ENCODE results near the gene C10orf62.
A peak's percentile ranks its signal among the peaks of the same experiment; 100 is the strongest.
"Not testable (repeated sequence)": the region's sequence is repeated elsewhere in the genome, so short reads cannot be mapped to it uniquely, and the experiment has no call there.

Gene C10orf62

GRCh38 chr10:97627731-97628130 is 38.2 kb downstream of the C10orf62 start:
- DNase-seq (ENCODE audit: insufficient read length, low spot score) (no peak), FAIRE-seq (no peak)
- TF ChIP-seq, protein P1, sequence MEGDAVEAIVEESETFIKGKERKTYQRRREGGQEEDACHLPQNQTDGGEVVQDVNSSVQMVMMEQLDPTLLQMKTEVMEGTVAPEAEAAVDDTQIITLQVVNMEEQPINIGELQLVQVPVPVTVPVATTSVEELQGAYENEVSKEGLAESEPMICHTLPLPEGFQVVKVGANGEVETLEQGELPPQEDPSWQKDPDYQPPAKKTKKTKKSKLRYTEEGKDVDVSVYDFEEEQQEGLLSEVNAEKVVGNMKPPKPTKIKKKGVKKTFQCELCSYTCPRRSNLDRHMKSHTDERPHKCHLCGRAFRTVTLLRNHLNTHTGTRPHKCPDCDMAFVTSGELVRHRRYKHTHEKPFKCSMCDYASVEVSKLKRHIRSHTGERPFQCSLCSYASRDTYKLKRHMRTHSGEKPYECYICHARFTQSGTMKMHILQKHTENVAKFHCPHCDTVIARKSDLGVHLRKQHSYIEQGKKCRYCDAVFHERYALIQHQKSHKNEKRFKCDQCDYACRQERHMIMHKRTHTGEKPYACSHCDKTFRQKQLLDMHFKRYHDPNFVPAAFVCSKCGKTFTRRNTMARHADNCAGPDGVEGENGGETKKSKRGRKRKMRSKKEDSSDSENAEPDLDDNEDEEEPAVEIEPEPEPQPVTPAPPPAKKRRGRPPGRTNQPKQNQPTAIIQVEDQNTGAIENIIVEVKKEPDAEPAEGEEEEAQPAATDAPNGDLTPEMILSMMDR (IDR thresholded peaks at IDR 0.05; ENCODE audit: insufficient read depth, missing control alignments) = no peak

GRCh38 chr10:97628228-97628627 is 38.7 kb downstream of the C10orf62 start:
- DNase-seq (ENCODE audit: insufficient read length, low spot score) = no peak
- no peak for FAIRE-seq
- TF ChIP-seq, protein P1 (IDR thresholded peaks at IDR 0.05; ENCODE audit: insufficient read depth, missing control alignments) = no peak

GRCh38 chr10:97629289-97629688 is 39.8 kb downstream of the C10orf62 start:
- TF ChIP-seq, protein P1 (IDR thresholded peaks at IDR 0.05; ENCODE audit: insufficient read depth, missing control alignments) = no peak
- FAIRE-seq = no peak

DNA sequence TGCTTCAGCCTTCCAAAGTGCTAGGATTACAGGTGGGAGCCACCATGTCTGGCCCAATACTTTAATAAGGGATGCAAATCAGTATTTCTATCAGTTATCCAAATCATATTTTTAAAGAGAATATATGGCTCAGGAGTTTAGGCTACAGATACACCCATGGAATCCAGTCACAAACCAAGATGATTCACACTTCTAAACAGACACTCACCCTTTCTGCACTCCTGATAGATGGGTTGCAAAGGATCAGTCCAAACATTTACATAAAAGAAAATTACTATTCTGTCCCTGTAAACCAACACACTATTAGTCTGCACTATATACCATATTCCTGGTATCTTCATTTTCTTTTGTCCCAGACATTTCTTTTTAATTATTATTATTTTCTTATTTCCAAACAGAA is 41.6 kb downstream of the C10orf62 start:
- TF ChIP-seq, protein P1 (IDR thresholded peaks at IDR 0.05; ENCODE audit: insufficient read depth, missing control alignments) = no peak
- DNase-seq (ENCODE audit: insufficient read length, low spot score) (no peak), FAIRE-seq (no peak)

More at GRCh38 chr10:97629289-97629688, 39.8 kb downstream of the C10orf62 start:
- DNase-seq (ENCODE audit: insufficient read length, low spot score) = no peak

DNA sequence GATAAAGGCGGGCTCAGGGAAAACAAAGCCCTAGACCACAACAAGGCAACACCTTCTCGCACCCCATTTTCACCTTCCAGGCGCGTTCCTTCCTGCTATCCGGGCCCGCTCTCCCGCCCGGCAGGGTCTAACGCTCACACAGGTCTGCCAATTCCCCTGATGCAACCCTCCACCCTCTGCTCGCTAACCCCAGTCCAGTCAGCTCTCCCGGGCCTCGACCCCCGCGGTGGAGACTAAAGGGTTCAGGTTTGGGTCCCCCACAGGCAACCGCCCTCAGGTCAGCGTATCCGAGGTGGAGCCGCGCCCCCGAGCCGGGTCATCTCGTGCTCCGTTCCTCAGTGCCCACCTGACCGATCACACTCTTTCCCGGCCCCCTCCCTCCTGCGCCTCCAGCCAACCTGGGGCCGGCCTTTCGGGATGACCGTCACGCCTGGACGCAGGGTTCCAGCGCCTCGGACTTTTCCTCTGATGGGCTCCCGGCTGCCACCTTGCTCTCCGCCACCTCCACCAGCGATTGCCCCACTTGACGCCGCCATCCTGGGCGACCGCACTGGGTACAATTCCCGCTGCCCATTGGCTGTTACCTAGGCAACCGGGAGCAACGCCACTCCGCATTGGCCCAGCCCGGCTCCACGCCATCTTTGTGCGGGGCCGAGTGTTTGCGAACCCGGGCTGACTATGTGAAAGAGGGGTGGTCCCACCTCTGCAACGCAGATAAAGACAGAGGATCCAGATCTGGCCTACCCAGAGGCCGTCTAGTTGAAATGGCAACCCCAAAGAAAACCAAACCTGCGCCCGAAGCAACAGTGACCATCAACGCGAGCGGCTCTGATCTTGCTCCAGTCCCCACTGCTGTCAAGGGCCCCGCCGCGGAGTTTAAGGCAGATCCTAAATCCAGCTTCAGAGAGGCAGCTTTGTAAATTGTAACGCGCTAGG is 43.7 kb downstream of the C10orf62 start, which contains the start of gene MORN4:
Gene MORN4 (minus strand): TSS at position 552 of the 936 bp plus-strand sequence. CDS start 13,847 bp downstream, outside the sequence.
- DNase-seq (ENCODE audit: insufficient read length, low spot score) (peak; percentile 58), FAIRE-seq (no peak)
- TF ChIP-seq, protein P1 (IDR thresholded peaks at IDR 0.05; ENCODE audit: insufficient read depth, missing control alignments) = no peak

DNA sequence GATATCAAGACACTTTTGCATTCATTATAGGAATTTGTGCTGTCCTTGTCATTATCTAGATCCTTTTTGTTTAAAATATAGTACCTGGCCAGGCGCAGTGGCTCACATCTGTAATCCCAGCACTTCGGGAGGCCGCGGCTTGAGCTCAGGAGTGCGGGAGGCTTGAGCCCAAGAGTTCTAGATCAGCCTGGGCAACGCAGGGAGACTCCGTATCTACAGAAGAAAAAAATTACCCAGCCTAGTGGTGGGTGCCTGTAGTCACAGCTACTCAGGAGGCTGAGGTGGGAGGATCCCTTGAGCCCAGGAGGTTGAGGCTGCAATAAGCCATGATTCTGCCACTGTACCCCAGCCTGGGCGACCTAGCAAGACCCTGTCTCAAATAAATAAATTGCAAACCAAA is 44.4 kb downstream of the C10orf62 start:
- TF ChIP-seq, protein P1 (IDR thresholded peaks at IDR 0.05; ENCODE audit: insufficient read depth, missing control alignments) = no peak
- FAIRE-seq (no peak), DNase-seq (ENCODE audit: insufficient read length, low spot score) (no peak)

DNA sequence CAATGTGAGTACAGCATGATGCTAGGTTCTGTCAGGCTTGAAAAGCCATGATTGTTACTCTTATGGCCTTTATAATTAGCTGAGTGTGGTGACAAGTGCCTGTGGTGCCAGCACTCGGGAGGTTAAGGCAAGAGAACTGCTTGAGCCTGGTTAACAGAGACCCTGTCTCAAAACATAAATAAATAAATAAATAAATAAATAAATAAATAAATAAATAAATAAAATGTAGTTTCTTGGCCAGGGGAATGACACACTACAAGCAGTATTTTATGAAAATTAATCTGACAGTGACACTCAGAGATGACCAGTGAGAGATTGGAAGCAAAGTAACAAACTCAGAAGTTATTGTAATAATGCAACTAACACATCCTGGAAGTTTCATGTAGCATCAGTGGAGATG is 46.1 kb downstream of the C10orf62 start:
- DNase-seq (ENCODE audit: insufficient read length, low spot score) (no peak), FAIRE-seq (no peak)
- TF ChIP-seq, protein P1 (IDR thresholded peaks at IDR 0.05; ENCODE audit: insufficient read depth, missing control alignments) = no peak

- not testable (repeated sequence) for DNase-seq (ENCODE audit: insufficient read length, low spot score); FAIRE-seq
Observed at GRCh38 chr10:97639090-97639489, 49.6 kb downstream of the C10orf62 start.

Measured in D721Med (cell line).